Measurements from ENCODE around the gene GSK3B. TPM values are rescaled to one million over a fixed set of nuclear protein-coding genes. Genes with fewer than 3 reads are reported as not detected.

Gene GSK3B
- total and polyA plus RNA-seq, 2 donors (not counting 3 experiments of a cell fraction or from before 2014, with no cell fraction given): 22.1 to 50.1 TPM

DNA sequence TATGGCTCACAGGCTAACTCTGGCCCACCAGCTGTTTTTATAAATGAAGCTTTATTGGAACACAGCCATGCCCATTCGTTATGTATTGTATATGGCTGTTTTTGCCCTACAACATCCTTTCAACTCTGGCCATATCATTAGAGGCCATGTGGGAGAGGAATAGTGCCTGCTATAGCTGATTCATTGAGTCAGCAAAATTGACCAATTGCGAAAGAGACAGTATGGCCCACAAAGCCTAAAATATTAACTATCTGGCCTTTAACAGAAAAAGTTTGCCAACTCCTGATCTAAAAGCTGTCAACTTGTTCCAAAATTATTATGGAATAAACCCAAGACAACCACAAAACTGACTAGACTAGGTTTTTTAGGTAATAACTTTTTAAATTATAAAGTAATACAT, 311.0 kb downstream of the GSK3B start:
- no peak for FAIRE-seq
- BruUV-seq (replicated peaks): no TSS peak
- Histone ChIP-seq H4K20me1 (replicated peaks; ENCODE audit: control insufficient read depth, extremely low read depth, insufficient read depth, low read length) (no peaks in the 10 kb centered on the region), H3K27ac (ENCODE audit: insufficient read depth, low read depth, low read length) (no peak overlapping the region), H2AFZ (ENCODE audit: low read depth, low read length) (no peak overlapping the region), H3K79me2 (ENCODE audit: control insufficient read depth, insufficient read depth, low read length) (no peaks in the 10 kb centered on the region), H3K27me3 (ENCODE audit: control insufficient read depth in 2 of 2, insufficient read depth in 2 of 2, low read length in 2 of 2) (no peaks in the 10 kb centered on the region), H3K36me3 (ENCODE audit: control insufficient read depth in 2 of 2, extremely low read depth in 1 of 2, insufficient read depth in 2 of 2, low read length in 2 of 2) (no peaks in the 10 kb centered on the region), H3K4me2 (ENCODE audit: insufficient read depth, low read length) (no peak overlapping the region), H3K9ac (replicated peaks; ENCODE audit: extremely low read depth, insufficient read depth, low read length) (no peak overlapping the region), H3K4me1 (ENCODE audit: control insufficient read depth, extremely low read depth, insufficient read depth, low read length) (no peaks in the 10 kb centered on the region), H3K9me3 (replicated peaks; ENCODE audit: control insufficient read depth, insufficient read depth, low read length) (no peaks in the 10 kb centered on the region), H3K9me1 (replicated peaks; ENCODE audit: control insufficient read depth, extremely low read depth, insufficient read depth, low read length) (no peaks in the 10 kb centered on the region), H3K4me3 (replicated peaks in 1 of 3; ENCODE audit: insufficient read depth in 1 of 3, low read depth in 1 of 3, low read length in 3 of 3) (no peak overlapping the region)
- ChIA-PET POLR2A (no interaction called here), CTCF (interaction anchor here (1.4 kb wide), 1 partner anchor 13 kb away, joined by 5 read pairs; no protein-coding TSS in a partner anchor)
- no peak for TF ChIP-seq FOS (IDR thresholded peaks at IDR 0.05; ENCODE audit: borderline replicate concordance, insufficient read depth, low read length)
- no peak for TF ChIP-seq EZH2 (IDR thresholded peaks at IDR 0.05; ENCODE audit: borderline replicate concordance, low read depth, low read length, severe bottlenecking)
- TF ChIP-seq JUN (IDR thresholded peaks at IDR 0.05; ENCODE audit: borderline replicate concordance, insufficient read depth, insufficient read length, low read depth): no peak
- TF ChIP-seq, protein P1, sequence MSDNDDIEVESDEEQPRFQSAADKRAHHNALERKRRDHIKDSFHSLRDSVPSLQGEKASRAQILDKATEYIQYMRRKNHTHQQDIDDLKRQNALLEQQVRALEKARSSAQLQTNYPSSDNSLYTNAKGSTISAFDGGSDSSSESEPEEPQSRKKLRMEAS (IDR thresholded peaks at IDR 0.05; ENCODE audit: insufficient read depth, insufficient read length): no peak
- TF ChIP-seq, protein P2, sequence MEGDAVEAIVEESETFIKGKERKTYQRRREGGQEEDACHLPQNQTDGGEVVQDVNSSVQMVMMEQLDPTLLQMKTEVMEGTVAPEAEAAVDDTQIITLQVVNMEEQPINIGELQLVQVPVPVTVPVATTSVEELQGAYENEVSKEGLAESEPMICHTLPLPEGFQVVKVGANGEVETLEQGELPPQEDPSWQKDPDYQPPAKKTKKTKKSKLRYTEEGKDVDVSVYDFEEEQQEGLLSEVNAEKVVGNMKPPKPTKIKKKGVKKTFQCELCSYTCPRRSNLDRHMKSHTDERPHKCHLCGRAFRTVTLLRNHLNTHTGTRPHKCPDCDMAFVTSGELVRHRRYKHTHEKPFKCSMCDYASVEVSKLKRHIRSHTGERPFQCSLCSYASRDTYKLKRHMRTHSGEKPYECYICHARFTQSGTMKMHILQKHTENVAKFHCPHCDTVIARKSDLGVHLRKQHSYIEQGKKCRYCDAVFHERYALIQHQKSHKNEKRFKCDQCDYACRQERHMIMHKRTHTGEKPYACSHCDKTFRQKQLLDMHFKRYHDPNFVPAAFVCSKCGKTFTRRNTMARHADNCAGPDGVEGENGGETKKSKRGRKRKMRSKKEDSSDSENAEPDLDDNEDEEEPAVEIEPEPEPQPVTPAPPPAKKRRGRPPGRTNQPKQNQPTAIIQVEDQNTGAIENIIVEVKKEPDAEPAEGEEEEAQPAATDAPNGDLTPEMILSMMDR (IDR thresholded peaks at IDR 0.05; ENCODE audit: extremely low read depth in 1 of 2, insufficient read depth in 1 of 2, low read depth in 1 of 2, low read length in 2 of 2): no peak
- TF ChIP-seq MYC (IDR thresholded peaks at IDR 0.05; ENCODE audit: low read depth, low read length): no peak
- TF ChIP-seq POLR2AphosphoS5 (IDR thresholded peaks at IDR 0.05; ENCODE audit: insufficient read depth, low read depth, low read length): no peak
- TF ChIP-seq GATA2 (IDR thresholded peaks at IDR 0.05; ENCODE audit: insufficient read depth, insufficient read length, low read depth, low read length): no peak
- TF ChIP-seq POLR2A (IDR thresholded peaks at IDR 0.05; ENCODE audit: low read depth, low read length): no peak
- no peak for DNase-seq (ENCODE audit: low read depth, low spot score)
- intact Hi-C loops (cut with micrococcal nuclease): no loop called here
- dilution Hi-C loops (cut with MboI; ENCODE audit: extremely low pct_ligation_motif_present, low sequenced_read_pairs): no loop called here
